KMS-11 (cell line): ENCODE results near the gene TLK1.

ENCODE experiments used
- H2AFZ ChIP-seq: fragments of 200-600 bp; sonication (generic); 2 replicates; pipeline ENCODE4 v1.6.1; 2016; ENCODE audit warnings: antibody characterized with exemption, mixed run types, low read depth
- H3K27ac ChIP-seq: fragments of 200-600 bp; sonication (generic); 2 replicates; pipeline ENCODE4 v1.6.1; 2016; ENCODE audit warnings: mild to moderate bottlenecking, mixed run types
- H3K27me3 ChIP-seq: fragments of 200-600 bp; sonication (generic); 2 replicates; pipeline ENCODE4 v1.6.1; 2017; ENCODE audit warnings: mild to moderate bottlenecking, low read depth, mixed run types, moderate library complexity; ENCODE audit not compliant: insufficient read depth
- H3K36me3 ChIP-seq: fragments of 200-600 bp; sonication (generic); 2 replicates; pipeline ENCODE4 v1.6.1; 2017; ENCODE audit warnings: mild to moderate bottlenecking, mixed run types; ENCODE audit not compliant: insufficient read depth
- H3K4me1 ChIP-seq: fragments of 200-600 bp; sonication (generic); 2 replicates; pipeline ENCODE4 v1.6.1; 2016; ENCODE audit warnings: mild to moderate bottlenecking, low read depth, mixed run types; ENCODE audit not compliant: poor library complexity, severe bottlenecking
- H3K4me2 ChIP-seq: fragments of 200-600 bp; sonication (generic); 2 replicates; pipeline ENCODE4 v1.7.0; 2016; ENCODE audit warnings: mild to moderate bottlenecking, mixed run types
- H3K4me3 ChIP-seq: fragments of 200-600 bp; sonication (generic); IDR thresholded peaks from 2 replicates; pipeline ENCODE4 v1.6.1; 2017; ENCODE audit warnings: low read depth, low read length, mixed read lengths; ENCODE audit not compliant: insufficient read depth
- H3K79me2 ChIP-seq: fragments of 200-600 bp; sonication (generic); 2 replicates; pipeline ENCODE4 v1.6.1; 2016; ENCODE audit warnings: low read depth, mixed run types; ENCODE audit not compliant: insufficient read depth
- H3K9ac ChIP-seq: fragments of 200-600 bp; sonication (generic); 2 replicates; pipeline ENCODE4 v1.6.1; 2016; ENCODE audit warnings: mild to moderate bottlenecking, mixed run types
- H4K20me1 ChIP-seq: fragments of 200-600 bp; sonication (generic); 2 replicates; pipeline ENCODE4 v1.6.1; 2016; ENCODE audit warnings: mild to moderate bottlenecking, mixed run types; ENCODE audit not compliant: insufficient read depth
- TF ChIP-seq, protein P1 (sequence below): fragments of 200-600 bp; sonication (generic); conservative IDR thresholded peaks from 2 replicates; pipeline ENCODE4 v1.6.1; 2017; ENCODE audit warnings: low read depth, mild to moderate bottlenecking, antibody characterized with exemption, low read length, moderate library complexity, mixed read lengths

The TLK1 gene

DNA sequence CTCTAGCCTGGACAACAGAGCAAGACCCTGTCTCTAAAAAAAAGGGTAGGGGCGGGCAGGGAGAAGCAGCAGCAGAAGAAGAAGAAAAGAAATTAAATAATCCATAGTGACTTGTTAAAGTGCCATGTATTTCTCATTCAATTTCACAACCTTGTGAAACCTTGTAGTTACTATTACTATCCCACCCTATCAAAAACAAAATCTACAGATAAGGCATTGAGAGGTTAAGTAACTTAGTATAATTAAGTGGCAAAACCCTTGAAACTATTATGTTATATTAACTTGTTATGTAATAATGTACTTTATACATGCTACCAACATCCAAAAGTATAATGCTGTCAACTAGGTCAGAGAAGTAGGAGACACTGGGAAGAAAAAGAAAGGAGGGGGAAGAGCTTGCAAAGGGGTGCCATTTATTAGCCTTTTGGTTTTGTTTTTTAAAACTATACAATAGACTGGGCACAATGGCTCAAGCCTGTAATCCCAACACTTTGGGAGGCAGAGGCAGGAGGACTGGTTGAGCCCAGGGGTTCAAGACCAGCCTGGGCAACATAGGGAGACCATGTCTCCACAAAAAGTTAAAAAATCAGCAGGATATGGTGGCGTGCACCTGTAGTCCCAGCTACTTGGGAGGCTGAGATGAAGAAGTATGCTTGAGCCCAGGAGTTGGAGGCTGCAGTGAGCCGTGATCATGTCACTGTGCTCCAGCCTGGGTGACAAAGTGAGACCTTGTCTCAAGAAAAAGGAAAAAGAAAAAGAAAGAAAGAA is 11.3 kb downstream of the TLK1 start:
- TF ChIP-seq, protein P1, sequence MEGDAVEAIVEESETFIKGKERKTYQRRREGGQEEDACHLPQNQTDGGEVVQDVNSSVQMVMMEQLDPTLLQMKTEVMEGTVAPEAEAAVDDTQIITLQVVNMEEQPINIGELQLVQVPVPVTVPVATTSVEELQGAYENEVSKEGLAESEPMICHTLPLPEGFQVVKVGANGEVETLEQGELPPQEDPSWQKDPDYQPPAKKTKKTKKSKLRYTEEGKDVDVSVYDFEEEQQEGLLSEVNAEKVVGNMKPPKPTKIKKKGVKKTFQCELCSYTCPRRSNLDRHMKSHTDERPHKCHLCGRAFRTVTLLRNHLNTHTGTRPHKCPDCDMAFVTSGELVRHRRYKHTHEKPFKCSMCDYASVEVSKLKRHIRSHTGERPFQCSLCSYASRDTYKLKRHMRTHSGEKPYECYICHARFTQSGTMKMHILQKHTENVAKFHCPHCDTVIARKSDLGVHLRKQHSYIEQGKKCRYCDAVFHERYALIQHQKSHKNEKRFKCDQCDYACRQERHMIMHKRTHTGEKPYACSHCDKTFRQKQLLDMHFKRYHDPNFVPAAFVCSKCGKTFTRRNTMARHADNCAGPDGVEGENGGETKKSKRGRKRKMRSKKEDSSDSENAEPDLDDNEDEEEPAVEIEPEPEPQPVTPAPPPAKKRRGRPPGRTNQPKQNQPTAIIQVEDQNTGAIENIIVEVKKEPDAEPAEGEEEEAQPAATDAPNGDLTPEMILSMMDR = no peak
- H3K27me3 ChIP-seq = no peaks in the 10 kb centered on the region
- no peak overlapping the region for H3K27ac ChIP-seq
- no peak overlapping the region for H3K4me3 ChIP-seq
- peaks cover 96% of the 10 kb centered on the region for H3K79me2 ChIP-seq
- H3K9ac ChIP-seq = no peak overlapping the region
- no peaks in the 10 kb centered on the region for H3K4me1 ChIP-seq
- peaks cover 26% of the 10 kb centered on the region for H4K20me1 ChIP-seq
- no peak overlapping the region for H3K4me2 ChIP-seq
- H3K36me3 ChIP-seq = no peaks in the 10 kb centered on the region
- no peak overlapping the region for H2AFZ ChIP-seq

DNA sequence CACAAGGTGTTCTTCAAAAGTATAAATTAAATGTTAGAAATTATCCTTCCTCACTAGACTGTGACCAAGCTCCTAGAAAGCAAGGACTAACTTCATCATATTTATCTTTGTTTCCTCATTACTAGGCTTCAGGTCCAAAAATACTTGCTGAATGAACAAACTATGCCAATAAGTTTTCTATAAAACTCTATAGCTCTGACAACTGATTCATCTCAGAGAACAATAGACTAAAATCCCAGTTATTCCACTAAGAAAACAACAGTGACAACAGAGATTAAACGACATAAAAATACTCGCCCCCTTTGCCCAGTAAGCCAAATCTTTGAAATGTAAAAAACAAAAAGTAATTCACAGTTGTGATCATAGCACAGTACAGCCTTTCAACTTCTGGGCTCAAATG is 13.6 kb downstream of the TLK1 start:
- Histone ChIP-seq H3K79me2 (peaks cover 94% of the 10 kb centered on the region), H3K9ac (no peak overlapping the region), H3K4me2 (no peak overlapping the region), H3K36me3 (no peaks in the 10 kb centered on the region), H3K4me3 (no peak overlapping the region), H3K27me3 (no peaks in the 10 kb centered on the region), H3K27ac (no peak overlapping the region), H2AFZ (no peak overlapping the region), H3K4me1 (peaks cover 5% of the 10 kb centered on the region), H4K20me1 (peaks cover 31% of the 10 kb centered on the region)
- TF ChIP-seq, protein P1 = no peak

DNA sequence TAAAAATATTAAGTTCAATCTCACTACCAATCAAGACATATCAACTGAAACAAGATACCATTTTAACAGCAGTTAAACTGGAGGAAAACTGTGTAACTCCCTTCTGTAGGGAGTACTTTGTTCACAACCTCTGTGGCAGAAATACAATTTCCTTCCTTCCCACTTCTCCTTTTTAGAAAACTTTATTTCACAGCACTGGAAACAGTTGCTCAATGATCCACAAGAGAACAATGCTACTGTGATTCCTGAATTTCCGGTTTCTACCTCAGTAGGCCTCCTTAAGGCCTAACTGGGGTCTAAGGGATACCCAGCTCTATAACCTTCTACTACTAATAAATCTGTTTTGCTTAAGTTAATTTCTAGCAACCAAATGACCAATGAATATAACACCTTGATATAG is 14.1 kb downstream of the TLK1 start:
- H3K79me2 ChIP-seq = peaks cover 94% of the 10 kb centered on the region
- H3K36me3 ChIP-seq = no peaks in the 10 kb centered on the region
- no peak overlapping the region for H2AFZ ChIP-seq
- peaks cover 10% of the 10 kb centered on the region for H3K4me1 ChIP-seq
- H3K27ac ChIP-seq = no peak overlapping the region
- H3K4me3 ChIP-seq = no peak overlapping the region
- peaks cover 35% of the 10 kb centered on the region for H4K20me1 ChIP-seq
- H3K9ac ChIP-seq = no peak overlapping the region
- TF ChIP-seq, protein P1 = no peak
- no peak overlapping the region for H3K4me2 ChIP-seq
- no peaks in the 10 kb centered on the region for H3K27me3 ChIP-seq

GRCh38 chr2:171146071-171146470 is 14.6 kb downstream of the TLK1 start:
- H3K4me3 ChIP-seq = no peak overlapping the region
- peaks cover 96% of the 10 kb centered on the region for H3K79me2 ChIP-seq
- peaks cover 15% of the 10 kb centered on the region for H3K4me1 ChIP-seq
- no peaks in the 10 kb centered on the region for H3K36me3 ChIP-seq
- no peak overlapping the region for H2AFZ ChIP-seq
- H3K27ac ChIP-seq = no peak overlapping the region
- peaks cover 40% of the 10 kb centered on the region for H4K20me1 ChIP-seq
- no peak overlapping the region for H3K4me2 ChIP-seq
- TF ChIP-seq, protein P1 = no peak
- H3K27me3 ChIP-seq = no peaks in the 10 kb centered on the region
- H3K9ac ChIP-seq = no peak overlapping the region
